K562 (cell line): ENCODE data around the gene ENKUR. TPM values are rescaled to one million over a fixed set of nuclear protein-coding genes. Genes with fewer than 3 reads are reported as not detected.
A peak's percentile ranks its signal among the peaks of the same experiment; 100 is the strongest.

ENCODE experiments used
- ATF4 ChIP-seq: fragments of 450-650 bp; formaldehyde crosslinking; IDR thresholded peaks from 2 replicates; pipeline ENCODE4 v1.4.0; 2022; ENCODE audit warnings: mild to moderate bottlenecking, moderate library complexity
- CEBPB ChIP-seq: fragments of 450-650 bp; IDR thresholded peaks from 2 replicates; pipeline ENCODE4 v1.6.1; 2016; ENCODE audit warnings: missing genetic modification characterization, missing compliant biosample characterization
- CREM ChIP-seq: IDR thresholded peaks from 2 replicates; pipeline ENCODE4 v1.6.1; 2014; ENCODE audit warnings: antibody characterized with exemption, low read depth
- CTBP1 ChIP-seq: fragments of 450-650 bp; IDR thresholded peaks from 2 replicates; pipeline ENCODE4 v1.6.1; 2016; ENCODE audit warnings: borderline replicate concordance
- ETV1 ChIP-seq: fragments of 450-650 bp; conservative IDR thresholded peaks from 2 replicates; pipeline ENCODE4 v1.6.1; 2016; ENCODE audit warnings: missing genetic modification characterization, control low read depth, low read depth, missing compliant biosample characterization
- MLLT1 ChIP-seq, 2 experiments: fragments of 450-650 bp; IDR thresholded peaks; 2 replicates each; pipeline ENCODE4 v1.6.1; 2016
- NCOA1 ChIP-seq: fragments of 450-650 bp; IDR thresholded peaks from 2 replicates; pipeline ENCODE4 v1.6.1; 2016; ENCODE audit warnings: low read depth
- NCOA2 ChIP-seq, 2 experiments: fragments of 450-650 bp; IDR thresholded peaks; 2 replicates each; pipeline ENCODE4 v1.6.1; 2018; ENCODE audit warnings: mild to moderate bottlenecking in 2 of 2, moderate library complexity in 1 of 2; ENCODE audit not compliant: partially characterized antibody in 2 of 2
- NFIC ChIP-seq: fragments of 450-650 bp; IDR thresholded peaks from 2 replicates; pipeline ENCODE4 v1.6.1; 2017; ENCODE audit warnings: mild to moderate bottlenecking, inconsistent platforms
- PBX2 ChIP-seq, 2 experiments: IDR thresholded peaks in 1 of 2; conservative IDR thresholded peaks in 1 of 2; 2 replicates each; pipeline ENCODE4 v1.6.1; 2016; ENCODE audit warnings: low read depth in 2 of 2, mild to moderate bottlenecking in 1 of 2, missing compliant biosample characterization in 1 of 2, missing genetic modification characterization in 1 of 2, moderate library complexity in 1 of 2
- PHB ChIP-seq: fragments of 250-450 bp; sonication (Bioruptor Pico); IDR thresholded peaks from 2 replicates; pipeline ENCODE4 v1.5.0; 2021
- RCOR1 ChIP-seq, 2 experiments: IDR thresholded peaks; 2 replicates each; pipeline ENCODE4 v1.6.1; 2012; ENCODE audit warnings: low read depth in 2 of 2, low read length in 2 of 2, borderline replicate concordance in 1 of 2, improper control_type of control experiment in 1 of 2
- SMARCA4 ChIP-seq: fragments of 450-650 bp; IDR thresholded peaks from 2 replicates; pipeline ENCODE4 v1.6.1; 2016
- SPI1 ChIP-seq: IDR thresholded peaks from 2 replicates; pipeline ENCODE4 v1.6.1; 2011; ENCODE audit warnings: low read depth, low read length, control low read depth, borderline replicate concordance
- TEAD4 ChIP-seq, 2 experiments: sonication (generic) in 1 of 2; formaldehyde crosslinking in 1 of 2; IDR thresholded peaks; 2 replicates each; pipeline versions ENCODE4 v1.6.1 to v1.8.0; 2012 to 2022; ENCODE audit warnings: borderline replicate concordance in 1 of 2, inconsistent platforms in 1 of 2, low read length in 1 of 2, mild to moderate bottlenecking in 1 of 2, missing genetic modification reagents in 1 of 2
- ZFP36 ChIP-seq: fragments of 150-350 bp; IDR thresholded peaks from 2 replicates; pipeline ENCODE4 v1.6.1; 2018; ENCODE audit warnings: low read length, low read depth; ENCODE audit not compliant: partially characterized antibody
- ZNF707 ChIP-seq: fragments of 250-450 bp; sonication (Bioruptor Pico); conservative IDR thresholded peaks from 2 replicates; pipeline ENCODE4 v1.8.0; 2022; ENCODE audit warnings: inconsistent platforms, mild to moderate bottlenecking, moderate library complexity
- ZNF76 ChIP-seq: fragments of 250-450 bp; sonication (Bioruptor Pico); IDR thresholded peaks from 2 replicates; pipeline ENCODE4 v1.4.0; 2020; ENCODE audit warnings: mild to moderate bottlenecking, moderate library complexity, borderline replicate concordance
- polyA plus RNA-seq, 8 experiments: library from polyadenylated mRNA; depleted of rRNA in 4 of 8; stranded (reverse) in 5 of 8; unstranded in 3 of 8; fragments of >200 nt; fragmentation: Nextera tagmentation in 2 of 8; fragmentation: Illumina TruSeq in 1 of 8; extraction: Ambion mirVana in 2 of 8; extraction: Trizol in 1 of 8; gene quantifications; 2 replicates each; pipeline versions ENCODE4 v1.2.1 to v1.2.3, GENCODE V29; 2011 to 2014; ENCODE audit warnings: inconsistent platforms in 1 of 8, missing spikeins in 1 of 8
- total RNA-seq, 7 experiments: library from RNA; depleted of rRNA in 6 of 7; stranded (reverse); fragments of >200 nt in 6 of 7; fragmentation: Illumina TruSeq in 2 of 7; extraction: Trizol in 2 of 7; gene quantifications; 2 replicates each; pipeline versions ENCODE4 v1.2.1 to v1.2.3, GENCODE V29; 2011 to 2021; ENCODE audit warnings: low replicate concordance in 1 of 7

ENKUR gene
- total and polyA plus RNA-seq, 9 of the 15 experiments (the other 6 are each of a cell fraction or from before 2014, with no cell fraction given): 0.06 to 0.46 (median 0.20) TPM

GRCh38 chr10:24988831-24989640 lies 26.9 kb downstream of the ENKUR start (continued):
- no peak for TF ChIP-seq PHB
- TF ChIP-seq MLLT1 (IDR thresholded peaks at IDR 0.05): peak in 1 of 2 experiments; percentile 72; a peak in 1 of 4 replicates
- peak; percentile 76 for TF ChIP-seq TEAD4 (IDR thresholded peaks at IDR 0.05; ENCODE audit: low read length)
- TF ChIP-seq TEAD4 (CRISPR knock-in tag; IDR thresholded peaks at IDR 0.05; ENCODE audit: borderline replicate concordance): no peak
- no peak for TF ChIP-seq NCOA2 (IDR thresholded peaks at IDR 0.05; ENCODE audit: partially characterized antibody in 2 of 2)
- TF ChIP-seq ETV1 (tag): peak; percentile 38
- no peak for TF ChIP-seq NFIC
- no peak for TF ChIP-seq ATF4 (CRISPR knock-in tag)
- TF ChIP-seq NCOA1: peak; percentile 22; the same call in 1 of the 2 replicates
- no peak for TF ChIP-seq ZFP36
- TF ChIP-seq CTBP1: peak; percentile 92
- TF ChIP-seq ZNF76 (CRISPR knock-in tag): no peak
- TF ChIP-seq CEBPB (tag): peak; percentile 78
- peak in 1 of 2 experiments; percentile 85; a peak in 2 of 4 replicates for TF ChIP-seq RCOR1 (IDR thresholded peaks at IDR 0.05; ENCODE audit: borderline replicate concordance in 1 of 2, low read depth in 2 of 2, low read length in 2 of 2)
- TF ChIP-seq CREM: 0 out of 2 replicates have a peak, but pooled peaks have one; percentile 9
- peak; percentile 69 for TF ChIP-seq SMARCA4
- peak; percentile 78 for TF ChIP-seq SPI1
- no peak for TF ChIP-seq ZNF707 (CRISPR knock-in tag)
- TF ChIP-seq PBX2 (CRISPR knock-in tag; IDR thresholded peaks at IDR 0.05; ENCODE audit: low read depth): no peak
- peak; percentile 65 for TF ChIP-seq PBX2 (tag; conservative IDR thresholded peaks at IDR 0.05; ENCODE audit: low read depth)
